Islet precursor cell (in vitro differentiated cells): ENCODE data around the gene ADD2.
"Not testable (repeated sequence)": the region's sequence is repeated elsewhere in the genome, so short reads cannot be mapped to it uniquely, and the experiment has no call there.

Source experiments
- DNase-seq: peaks from one replicate; pipeline ENCODE4 v3.0.0-alpha.2; 2018

ADD2 gene

GRCh38 chr2:70750320-70750719 lies 17.7 kb downstream of the ADD2 start:
- no peak for DNase-seq

- DNase-seq, result no peak
Observed at GRCh38 chr2:70748002-70748784, 19.8 kb downstream of the ADD2 start.

GRCh38 chr2:70747284-70747683 lies 20.7 kb downstream of the ADD2 start:
- no peak for DNase-seq

GRCh38 chr2:70746094-70746974 lies 21.7 kb downstream of the ADD2 start:
- DNase-seq, result no peak

GRCh38 chr2:70745276-70745825 lies 22.6 kb downstream of the ADD2 start:
- no peak for DNase-seq

- no peak for DNase-seq
Observed at GRCh38 chr2:70744397-70744796, 23.6 kb downstream of the ADD2 start.

GRCh38 chr2:70743677-70744076 lies 24.3 kb downstream of the ADD2 start:
- DNase-seq, result no peak

GRCh38 chr2:70743068-70743467 lies 24.9 kb downstream of the ADD2 start:
- no peak for DNase-seq

GRCh38 chr2:70739492-70739891 lies 28.5 kb downstream of the ADD2 start:
- DNase-seq, result not testable (repeated sequence)

GRCh38 chr2:70738159-70738558 lies 29.8 kb downstream of the ADD2 start:
- no peak for DNase-seq

GRCh38 chr2:70735071-70735470 lies 32.9 kb downstream of the ADD2 start:
- no peak for DNase-seq

GRCh38 chr2:70733646-70734180 lies 34.3 kb downstream of the ADD2 start:
- no peak for DNase-seq

GRCh38 chr2:70732766-70733645 lies 35.0 kb downstream of the ADD2 start:
- DNase-seq, result no peak

GRCh38 chr2:70730730-70731129 lies 37.3 kb downstream of the ADD2 start:
- no peak for DNase-seq

- DNase-seq, result no peak
Observed at GRCh38 chr2:70729647-70730046, 38.4 kb downstream of the ADD2 start.

GRCh38 chr2:70728128-70728527 lies 39.9 kb downstream of the ADD2 start:
- DNase-seq, result no peak

GRCh38 chr2:70726947-70727725 lies 40.9 kb downstream of the ADD2 start:
- DNase-seq, result no peak

GRCh38 chr2:70725505-70725904 lies 42.5 kb downstream of the ADD2 start:
- no peak for DNase-seq

- DNase-seq, result peak; percentile 29
Observed at GRCh38 chr2:70724366-70724765, 43.6 kb downstream of the ADD2 start.

- no peak for DNase-seq
Observed at GRCh38 chr2:70723286-70723885, 44.6 kb downstream of the ADD2 start.

GRCh38 chr2:70720124-70720523 lies 47.9 kb downstream of the ADD2 start:
- DNase-seq, result no peak
